Activated CD8-positive, alpha-beta memory T cell treated with anti-CD3 and anti-CD28 coated beads for 1 hour (primary cell): ENCODE results near the gene PRKACA.
"Not testable (repeated sequence)": the region's sequence is repeated elsewhere in the genome, so short reads cannot be mapped to it uniquely, and the experiment has no call there.

Experiments
- DNase-seq, 2 donors: peaks; one replicate each; pipeline ENCODE4 v3.0.0-alpha.2; 2020; ENCODE audit warnings: low read depth in 1 of 2; ENCODE audit errors: extremely low read depth in 1 of 2

PRKACA gene

GRCh38 chr19:14052470-14052869, 65.1 kb downstream of the PRKACA start:
- no peak for DNase-seq

DNA sequence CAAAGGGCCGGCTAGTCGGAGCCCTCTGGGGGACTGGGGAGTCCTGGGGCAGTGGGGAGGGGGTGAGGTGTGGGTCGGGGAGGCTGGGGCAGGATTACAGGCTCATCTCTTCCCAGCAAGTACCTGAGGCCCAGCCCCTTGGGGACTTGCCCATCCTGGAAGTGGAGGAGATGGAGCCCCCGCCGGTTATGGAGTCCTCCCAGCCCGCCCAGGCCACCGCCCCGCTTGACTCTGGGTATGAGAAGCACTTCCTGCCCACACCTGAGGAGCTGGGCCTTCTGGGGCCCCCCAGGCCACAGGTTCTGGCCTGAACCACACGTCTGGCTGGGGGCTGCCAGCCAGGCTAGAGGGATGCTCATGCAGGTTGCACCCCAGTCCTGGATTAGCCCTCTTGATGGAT, 65.6 kb downstream of the PRKACA start:
- no peak for DNase-seq

DNA sequence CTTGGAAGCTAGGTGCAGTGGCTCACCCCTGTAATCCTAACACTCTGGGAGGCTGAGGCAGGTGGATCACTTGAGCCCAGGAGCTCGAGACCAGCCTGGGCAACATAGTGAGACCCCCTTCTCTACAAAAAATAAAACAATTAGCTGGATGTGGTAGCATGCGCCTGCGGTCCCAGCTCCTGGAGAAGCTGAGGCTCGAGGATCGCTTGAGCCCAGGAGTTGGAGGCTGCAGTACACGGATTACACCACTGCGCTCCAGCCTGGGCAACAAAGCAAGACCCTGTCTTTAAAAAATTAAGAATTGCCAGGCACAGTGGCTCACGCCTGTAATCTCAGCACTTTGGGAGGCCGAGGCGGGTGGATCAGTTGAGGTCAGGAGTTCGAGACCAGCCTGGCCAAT, 66.6 kb downstream of the PRKACA start:
- not testable (repeated sequence) for DNase-seq

- no peak for DNase-seq
Observed at GRCh38 chr19:14050512-14050911, 67.0 kb downstream of the PRKACA start.

- peak in 1 of 2 donors; percentile 65 for DNase-seq
Observed at GRCh38 chr19:14048443-14049153, 69.0 kb downstream of the PRKACA start.

GRCh38 chr19:14047866-14048265, 69.7 kb downstream of the PRKACA start:
- not testable (repeated sequence) for DNase-seq

DNA sequence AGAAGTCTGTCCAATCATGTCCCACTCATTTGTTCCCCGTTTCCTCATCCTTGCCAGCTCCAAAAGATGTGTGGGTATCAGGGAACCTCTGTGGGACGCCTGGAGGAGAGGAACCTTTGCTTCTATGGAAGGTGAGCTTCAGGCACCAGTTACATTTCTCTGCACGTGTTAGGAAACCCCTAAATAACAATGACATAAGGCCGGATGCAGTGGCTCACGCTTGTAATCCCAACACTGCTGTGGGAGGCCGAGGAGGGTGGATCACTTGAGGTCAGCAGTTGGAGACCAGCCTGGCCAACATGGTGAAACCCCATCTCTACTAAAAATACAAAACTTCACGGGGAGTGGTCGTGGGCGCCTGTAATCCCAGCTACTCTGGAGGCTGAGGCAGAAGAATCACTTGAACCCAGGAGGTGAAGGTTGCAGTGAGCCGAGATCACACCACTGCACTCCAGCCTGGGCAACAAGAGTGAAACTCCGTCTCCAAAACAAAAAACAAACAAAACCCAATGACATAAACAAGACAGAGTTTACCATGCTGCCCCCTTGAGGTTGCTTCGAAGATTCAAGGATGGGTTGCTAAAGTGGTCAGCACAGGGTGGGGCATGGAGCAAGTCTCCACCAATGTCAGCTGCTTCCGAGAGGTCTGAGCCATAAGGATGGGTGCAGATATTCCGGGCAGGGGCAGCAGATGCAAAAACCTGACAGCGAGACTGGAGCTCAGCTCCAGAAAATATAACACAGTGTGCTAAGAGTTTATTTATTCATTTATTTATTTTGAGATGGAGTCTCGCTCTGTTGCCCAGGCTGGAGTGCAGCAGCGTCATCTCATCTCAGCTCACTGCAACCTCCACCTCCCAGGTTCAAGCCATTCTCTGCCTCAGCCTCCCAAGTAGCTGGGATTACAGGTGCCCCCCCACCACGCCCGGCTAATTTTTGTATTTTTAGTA, 74.6 kb downstream of the PRKACA start:
- DNase-seq, result not testable (repeated sequence)
